Mesenchymal stem cell (in vitro differentiated cells and primary cell): Measurements from ENCODE around the gene KATNAL2. TPM values are rescaled to one million over a fixed set of nuclear protein-coding genes. Genes with fewer than 3 reads are reported as not detected.

Experiments used
- DNase-seq: peaks from one replicate; pipeline ENCODE4 v3.0.0-alpha.2; 2013
- H2AFZ ChIP-seq: one replicate; pipeline ENCODE4 v1.6.1; 2013; ENCODE audit warnings: low read depth, mild to moderate bottlenecking, control low read depth, inconsistent platforms, low read length, moderate library complexity
- H2AK5ac ChIP-seq: 2 replicates; pipeline ENCODE4 v1.6.1; 2013; ENCODE audit warnings: low read length, moderate library complexity, mild to moderate bottlenecking, inconsistent platforms; ENCODE audit not compliant: severe bottlenecking
- H2BK120ac ChIP-seq: one replicate; pipeline ENCODE4 v1.6.1; 2013; ENCODE audit warnings: low read depth, mild to moderate bottlenecking, inconsistent platforms, low read length, moderate library complexity
- H2BK12ac ChIP-seq, 2 experiments: one replicate each; pipeline ENCODE4 v1.6.1; 2013; ENCODE audit warnings: inconsistent platforms in 2 of 2, low read length in 2 of 2, mild to moderate bottlenecking in 2 of 2, moderate library complexity in 2 of 2, control low read depth in 1 of 2
- H2BK15ac ChIP-seq: one replicate; pipeline ENCODE4 v1.6.1; 2013; ENCODE audit warnings: mild to moderate bottlenecking, low read depth, inconsistent platforms; ENCODE audit not compliant: poor library complexity, severe bottlenecking
- H2BK5ac ChIP-seq: 2 replicates; pipeline ENCODE4 v1.6.1; 2013; ENCODE audit warnings: low read depth, mild to moderate bottlenecking, low read length, control low read depth, inconsistent platforms; ENCODE audit not compliant: poor library complexity, severe bottlenecking
- H3K14ac ChIP-seq, 2 experiments: one replicate each; pipeline ENCODE4 v1.6.1; 2013; ENCODE audit warnings: inconsistent platforms in 2 of 2, low read length in 2 of 2, control low read depth in 1 of 2, mild to moderate bottlenecking in 1 of 2, moderate library complexity in 1 of 2
- H3K18ac ChIP-seq, 2 experiments: one replicate each; pipeline ENCODE4 v1.6.1; 2013; ENCODE audit warnings: inconsistent platforms in 2 of 2, low read length in 2 of 2, control low read depth in 1 of 2, low read depth in 1 of 2, mild to moderate bottlenecking in 1 of 2
- H3K23ac ChIP-seq, 2 experiments: one replicate each; pipeline ENCODE4 v1.6.1; 2013; ENCODE audit warnings: inconsistent platforms in 2 of 2, low read length in 2 of 2, mild to moderate bottlenecking in 2 of 2, moderate library complexity in 2 of 2, control low read depth in 1 of 2
- H3K27ac ChIP-seq: 2 replicates; pipeline ENCODE4 v1.5.1; 2013; ENCODE audit warnings: mild to moderate bottlenecking, moderate library complexity, low read length, control low read depth, inconsistent platforms; ENCODE audit not compliant: poor library complexity, severe bottlenecking
- H3K27me3 ChIP-seq, 2 experiments: 2 replicates each; pipeline versions ENCODE4 v1.6.1 to v1.7.0; 2013; ENCODE audit warnings: low read length in 2 of 2, mild to moderate bottlenecking in 2 of 2, moderate library complexity in 2 of 2, control low read depth in 1 of 2, inconsistent platforms in 1 of 2; ENCODE audit not compliant: control insufficient read depth in 1 of 2, insufficient read depth in 1 of 2
- H3K36me3 ChIP-seq, 2 experiments: 2 replicates each; pipeline versions ENCODE4 v1.6.1 to v1.7.0; 2013; ENCODE audit warnings: low read length in 2 of 2, control low read depth in 1 of 2, inconsistent platforms in 1 of 2, low read depth in 1 of 2, mild to moderate bottlenecking in 1 of 2; ENCODE audit not compliant: insufficient read depth in 2 of 2, control insufficient read depth in 1 of 2
- H3K4ac ChIP-seq, 2 experiments: one replicate each; pipeline ENCODE4 v1.6.1; 2013; ENCODE audit warnings: inconsistent platforms in 2 of 2, low read length in 2 of 2, mild to moderate bottlenecking in 2 of 2, moderate library complexity in 2 of 2, control low read depth in 1 of 2, low read depth in 1 of 2
- H3K4me1 ChIP-seq: 2 replicates; pipeline ENCODE4 v1.6.1; 2013; ENCODE audit warnings: low read depth, low read length, control low read depth; ENCODE audit not compliant: control insufficient read depth, insufficient read depth
- H3K4me2 ChIP-seq: 2 replicates; pipeline ENCODE4 v1.6.1; 2013; ENCODE audit warnings: low read length, mild to moderate bottlenecking, inconsistent platforms; ENCODE audit not compliant: poor library complexity, severe bottlenecking
- H3K4me3 ChIP-seq, 2 experiments: 2 replicates each; pipeline versions ENCODE4 v1.5.1 to v1.7.0; 2013; ENCODE audit warnings: low read length in 2 of 2, mild to moderate bottlenecking in 2 of 2, control low read depth in 1 of 2, low read depth in 1 of 2; ENCODE audit not compliant: insufficient read depth in 1 of 2
- H3K79me1 ChIP-seq: replicated peaks from 2 replicates; pipeline ENCODE4 v1.6.1; 2013; ENCODE audit warnings: mild to moderate bottlenecking, control low read depth, low read length, inconsistent platforms; ENCODE audit not compliant: poor library complexity, severe bottlenecking
- H3K9ac ChIP-seq: 2 replicates; pipeline ENCODE4 v1.7.0; 2013; ENCODE audit warnings: mild to moderate bottlenecking, low read length, moderate library complexity
- H3K9me3 ChIP-seq: 2 replicates; pipeline ENCODE4 v1.7.0; 2013; ENCODE audit warnings: mild to moderate bottlenecking, low read length; ENCODE audit not compliant: control insufficient read depth
- H4K8ac ChIP-seq: one replicate; pipeline ENCODE4 v1.6.1; 2013; ENCODE audit warnings: inconsistent platforms, mild to moderate bottlenecking, low read length, moderate library complexity
- H4K91ac ChIP-seq: one replicate; pipeline ENCODE4 v1.6.1; 2013; ENCODE audit warnings: mild to moderate bottlenecking, low read length, inconsistent platforms
- WGBS: methylation state at CpG from one replicate; pipeline ENCODE4 v1.1.7; 2013; ENCODE audit warnings: mixed read lengths; 5-methylcytosine and 5-hydroxymethylcytosine counted together
- polyA plus RNA-seq, 2 experiments: library from polyadenylated mRNA; stranded (reverse); fragments of 200-250 nt; gene quantifications; one replicate each; pipeline ENCODE4 v1.2.3, GENCODE V29; 2013

The KATNAL2 gene, protein sequence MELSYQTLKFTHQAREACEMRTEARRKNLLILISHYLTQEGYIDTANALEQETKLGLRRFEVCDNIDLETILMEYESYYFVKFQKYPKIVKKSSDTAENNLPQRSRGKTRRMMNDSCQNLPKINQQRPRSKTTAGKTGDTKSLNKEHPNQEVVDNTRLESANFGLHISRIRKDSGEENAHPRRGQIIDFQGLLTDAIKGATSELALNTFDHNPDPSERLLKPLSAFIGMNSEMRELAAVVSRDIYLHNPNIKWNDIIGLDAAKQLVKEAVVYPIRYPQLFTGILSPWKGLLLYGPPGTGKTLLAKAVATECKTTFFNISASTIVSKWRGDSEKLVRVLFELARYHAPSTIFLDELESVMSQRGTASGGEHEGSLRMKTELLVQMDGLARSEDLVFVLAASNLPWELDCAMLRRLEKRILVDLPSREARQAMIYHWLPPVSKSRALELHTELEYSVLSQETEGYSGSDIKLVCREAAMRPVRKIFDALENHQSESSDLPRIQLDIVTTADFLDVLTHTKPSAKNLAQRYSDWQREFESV
- polyA plus RNA-seq (2013, experiment 1 of 2) = 2.8 TPM
- 2.2 TPM for polyA plus RNA-seq (2013, experiment 2 of 2)

DNA sequence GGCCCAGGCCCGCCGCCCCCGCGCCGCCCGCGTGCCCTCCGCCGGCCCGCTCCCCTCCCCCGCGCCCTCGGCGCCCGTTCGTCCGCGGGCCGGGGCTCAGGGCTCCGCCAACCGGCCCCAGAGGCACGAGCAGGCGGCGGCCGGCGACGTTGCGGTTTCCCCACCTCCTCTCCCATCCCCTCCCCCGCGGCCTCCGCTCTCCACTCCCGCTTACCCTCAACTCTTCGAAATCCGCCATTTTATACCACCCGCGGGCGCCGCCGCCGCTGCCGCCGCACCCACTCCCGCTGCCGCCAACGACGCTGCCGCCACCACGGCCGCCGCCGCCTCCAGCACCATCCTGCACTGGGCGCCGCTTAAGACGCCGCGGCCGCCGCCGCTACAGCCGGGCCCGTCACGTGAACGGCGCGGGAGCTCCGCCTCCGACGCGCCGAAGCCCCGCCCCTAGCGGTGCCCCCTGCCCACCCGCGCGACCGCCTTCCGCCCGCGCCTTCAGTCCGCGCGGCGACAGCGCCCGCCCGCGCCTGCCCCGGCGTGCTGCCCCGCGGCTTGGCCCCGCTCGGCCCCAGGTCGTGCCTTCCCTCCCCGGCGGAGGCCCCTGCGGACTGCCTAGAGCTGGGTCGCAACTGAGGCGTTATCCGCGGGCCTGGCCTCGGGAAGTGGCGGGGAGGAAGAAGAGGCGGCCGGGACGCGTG lies at the start of gene KATNAL2, which contains the start of gene PIAS2:
Gene KATNAL2 (plus strand): TSS at position 495 of the 695 bp plus-strand sequence. CDS start 29,271 bp downstream, outside the sequence.
Gene PIAS2 (minus strand): TSS at position 400 of the 695 bp plus-strand sequence. CDS start 162 bp downstream, at position 238.
- Histone ChIP-seq H3K14ac (peak within 1 kb of the TSS in 1 of 2 experiments; percentile 99), H3K18ac (peak within 1 kb of the TSS; percentile 97 to 100), H2BK120ac (peak within 1 kb of the TSS; percentile 93), H3K4me1 (peaks cover 4% of the 10 kb centered on the region), H3K27me3 (no peaks in the 10 kb centered on the region), H2AK5ac (no peak within 1 kb of the TSS), H2AFZ (peak within 1 kb of the TSS; percentile 90), H3K79me1 (peaks cover 13% of the 10 kb centered on the region), H3K4me3 (peak within 1 kb of the TSS; percentile 86 to 97), H3K36me3 (no peaks in the 10 kb centered on the region), H3K9ac (peak within 1 kb of the TSS; percentile 89), H2BK15ac (peak within 1 kb of the TSS; percentile 97), H3K4me2 (peak within 1 kb of the TSS; percentile 58), H3K4ac (peak within 1 kb of the TSS; percentile 46 to 98), H4K8ac (peak within 1 kb of the TSS; percentile 98), H3K23ac (peak within 1 kb of the TSS in 1 of 2 experiments; percentile 98), H2BK12ac (peak within 1 kb of the TSS in 1 of 2 experiments; percentile 72), H3K27ac (peak within 1 kb of the TSS; percentile 1), H2BK5ac (peak within 1 kb of the TSS; percentile 33), H4K91ac (peak within 1 kb of the TSS; percentile 98), H3K9me3 (no peaks in the 10 kb centered on the region)
- DNase-seq = peak; percentile 72
- 0% methylated on average over 80 of the region's 107 CpGs for WGBS

DNA sequence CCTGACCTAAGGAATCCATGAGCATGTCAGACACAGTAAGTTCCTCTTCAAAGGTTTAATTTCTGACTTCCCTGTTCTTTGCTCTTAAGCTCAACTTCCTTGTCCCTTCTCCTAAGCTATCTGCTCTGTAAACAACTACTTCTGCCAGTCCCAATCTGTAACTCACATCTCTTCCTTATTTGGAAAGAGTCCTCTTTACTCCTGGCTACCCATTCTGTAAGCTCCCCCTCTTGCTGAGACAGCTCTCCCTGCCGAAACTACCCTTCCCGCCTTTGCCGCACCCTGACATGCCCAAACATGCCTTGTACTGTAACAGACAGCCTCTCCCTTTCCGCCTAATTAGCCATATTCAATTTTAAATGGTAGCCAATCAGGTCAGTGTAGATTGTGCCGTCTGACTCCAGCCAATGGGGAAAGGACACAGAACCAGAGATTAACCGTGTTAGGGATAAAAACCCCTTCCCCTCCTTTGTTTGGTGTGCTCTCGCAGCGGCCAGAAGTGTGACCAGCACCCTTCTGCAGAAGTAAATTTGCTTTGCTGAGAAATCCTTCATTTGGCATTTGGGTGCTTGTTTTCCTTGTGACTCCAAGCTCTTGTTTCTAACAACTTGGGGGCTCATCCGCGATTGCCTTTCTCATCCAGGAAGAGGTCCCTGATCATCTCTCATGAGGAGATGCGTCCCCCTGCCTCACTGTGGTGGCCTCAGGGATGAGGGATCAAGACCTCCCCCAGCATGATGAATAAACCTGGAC lies 49.1 kb upstream of the KATNAL2 start:
- H4K91ac ChIP-seq = no peak overlapping the region
- no peaks in the 10 kb centered on the region for H3K27me3 ChIP-seq
- peaks cover 4 to 8% of the 10 kb centered on the region in 2 experiments for H3K36me3 ChIP-seq
- no peak overlapping the region for H3K4ac ChIP-seq
- no peak overlapping the region for H2BK12ac ChIP-seq
- H3K27ac ChIP-seq = no peak overlapping the region
- H2BK5ac ChIP-seq = no peak overlapping the region
- H3K9ac ChIP-seq = no peak overlapping the region
- no peak overlapping the region for H2AK5ac ChIP-seq
- peaks cover 16% of the 10 kb centered on the region for H3K9me3 ChIP-seq
- H3K14ac ChIP-seq = no peak overlapping the region
- no peak overlapping the region for H2BK15ac ChIP-seq
- no peak overlapping the region for H3K23ac ChIP-seq
- DNase-seq = no peak
- no peak overlapping the region for H3K18ac ChIP-seq
- no peak overlapping the region for H3K4me3 ChIP-seq
- H2AFZ ChIP-seq = no peak overlapping the region
- H3K4me1 ChIP-seq = no peaks in the 10 kb centered on the region
- no peak overlapping the region for H2BK120ac ChIP-seq
- 96% methylated on average over 11 of the region's 11 CpGs for WGBS
- no peak overlapping the region for H4K8ac ChIP-seq
- H3K4me2 ChIP-seq = no peak overlapping the region
- H3K79me1 ChIP-seq = peaks cover 36% of the 10 kb centered on the region

DNA sequence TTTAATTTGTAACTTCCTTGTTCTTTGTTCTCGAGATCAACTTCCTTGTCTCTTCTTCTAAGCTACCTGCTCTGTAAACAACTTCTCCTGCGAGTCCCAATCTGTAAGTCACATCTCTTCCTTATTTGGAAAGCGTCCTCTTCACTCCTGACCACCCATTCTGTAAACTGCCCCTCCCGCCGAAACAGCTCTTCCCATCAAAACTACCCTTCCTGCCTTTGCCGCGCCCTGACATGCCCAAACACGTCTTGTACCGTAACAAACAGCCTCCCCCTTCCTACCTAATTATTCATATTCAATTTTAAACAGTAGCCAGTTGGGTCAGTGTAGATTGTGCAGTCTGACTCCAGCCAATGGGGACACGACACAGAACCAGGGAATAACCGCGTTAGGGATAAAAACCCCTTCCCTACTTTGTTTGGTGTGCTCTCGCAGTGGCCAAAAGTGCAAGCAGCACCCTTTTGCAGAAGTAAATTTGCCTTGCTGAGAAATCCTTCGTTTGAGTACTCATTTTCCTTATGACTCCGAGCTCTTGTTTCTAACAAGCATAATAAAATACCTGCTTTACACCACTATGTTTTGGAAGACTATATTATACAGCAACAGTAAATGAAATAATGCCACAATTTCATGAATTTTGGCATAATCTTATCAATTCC lies 39.9 kb upstream of the KATNAL2 start:
- WGBS = 99% methylated on average over 13 of the region's 15 CpGs
- no peak overlapping the region for H2BK5ac ChIP-seq
- H3K14ac ChIP-seq = no peak overlapping the region
- H3K4ac ChIP-seq = no peak overlapping the region
- H3K27me3 ChIP-seq = no peaks in the 10 kb centered on the region
- H3K36me3 ChIP-seq = peaks cover 9 to 42% of the 10 kb centered on the region in 2 experiments
- no peak overlapping the region for H2BK12ac ChIP-seq
- H2BK15ac ChIP-seq = no peak overlapping the region
- H3K23ac ChIP-seq = no peak overlapping the region
- H2AK5ac ChIP-seq = no peak overlapping the region
- no peak overlapping the region for H3K9ac ChIP-seq
- no peak overlapping the region for H3K4me2 ChIP-seq
- no peak overlapping the region for H3K18ac ChIP-seq
- H2AFZ ChIP-seq = no peak overlapping the region
- DNase-seq = no peak
- H3K27ac ChIP-seq = no peak overlapping the region
- H3K4me1 ChIP-seq = no peaks in the 10 kb centered on the region
- H3K4me3 ChIP-seq = no peak overlapping the region
- no peak overlapping the region for H4K91ac ChIP-seq
- H3K9me3 ChIP-seq = peaks cover 34% of the 10 kb centered on the region
- peaks cover 42% of the 10 kb centered on the region for H3K79me1 ChIP-seq
- H2BK120ac ChIP-seq = no peak overlapping the region
- no peak overlapping the region for H4K8ac ChIP-seq
